AG10803 (cell line): ENCODE data around the gene CA10.

Experiments used
- DNase-seq: peaks from one replicate; pipeline ENCODE4 v3.0.0; 2010; ENCODE audit warnings: low read depth
- H3K4me3 ChIP-seq: 2 replicates; pipeline ENCODE4 v1.5.1; 2011; ENCODE audit warnings: mild to moderate bottlenecking, low read length, control low read depth
- CTCF ChIP-seq: conservative IDR thresholded peaks from 2 replicates; pipeline ENCODE4 v1.5.1; 2011; ENCODE audit warnings: mild to moderate bottlenecking, low read length, control low read depth, inconsistent platforms

CA10 gene

GRCh38 chr17:51891936-51892335 lies 266.6 kb downstream of the CA10 start:
- H3K4me3 ChIP-seq = no peak overlapping the region
- TF ChIP-seq CTCF = no peak
- DNase-seq = no peak

- DNase-seq = no peak
- TF ChIP-seq CTCF = no peak
- H3K4me3 ChIP-seq = no peak overlapping the region
Observed at GRCh38 chr17:51890710-51891109, 267.8 kb downstream of the CA10 start.

- no peak for DNase-seq
- no peak for TF ChIP-seq CTCF
Observed at GRCh38 chr17:51888816-51889215, 269.7 kb downstream of the CA10 start.

GRCh38 chr17:51876986-51877385 lies 281.5 kb downstream of the CA10 start:
- DNase-seq = no peak
- TF ChIP-seq CTCF = no peak
- H3K4me3 ChIP-seq = no peak overlapping the region

More at GRCh38 chr17:51888816-51889215, 269.7 kb downstream of the CA10 start:
- H3K4me3 ChIP-seq = no peak overlapping the region

- DNase-seq = no peak
- no peak for TF ChIP-seq CTCF
- no peak overlapping the region for H3K4me3 ChIP-seq
Observed at GRCh38 chr17:51873302-51873701, 285.2 kb downstream of the CA10 start.

GRCh38 chr17:51869387-51869786 lies 289.1 kb downstream of the CA10 start:
- DNase-seq = no peak
- no peak for TF ChIP-seq CTCF
- no peak overlapping the region for H3K4me3 ChIP-seq

GRCh38 chr17:51860954-51861561 lies 297.5 kb downstream of the CA10 start:
- peak; percentile 3 for DNase-seq
- TF ChIP-seq CTCF = peak; percentile 53
- no peak overlapping the region for H3K4me3 ChIP-seq
